ENCODE results near the gene ZNF438. TPM values are rescaled to one million over a fixed set of nuclear protein-coding genes. Genes with fewer than 3 reads are reported as not detected.
A peak's percentile ranks its signal among the peaks of the same experiment; 100 is the strongest.

ZNF438 gene
- total RNA-seq, 2 donors from 2014 or later: 10.6 to 14.5 TPM

DNA sequence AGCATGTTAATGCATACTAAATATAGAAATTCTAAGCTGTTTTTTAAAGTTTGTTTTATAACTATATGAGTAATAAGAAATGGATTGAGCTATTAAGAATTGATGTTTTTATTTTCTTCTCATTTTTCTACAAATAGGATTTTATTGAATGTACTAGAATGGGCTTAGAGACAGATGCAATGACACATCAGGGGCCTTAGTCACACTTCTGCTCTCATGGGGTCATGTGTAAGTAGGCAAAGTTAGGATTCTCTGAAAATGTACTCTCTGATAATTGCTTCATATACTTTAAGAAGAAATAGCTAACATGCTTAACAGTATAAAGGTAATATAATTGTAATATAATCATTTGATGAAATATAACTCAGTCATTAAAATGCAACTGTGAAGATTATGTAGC, 154.6 kb downstream of the ZNF438 start:
- no peak for DNase-seq (ENCODE audit: low spot score)
- Histone ChIP-seq H3K27ac (no peak overlapping the region), H3K27me3 (replicated peaks; ENCODE audit: insufficient read depth) (no peaks in the 10 kb centered on the region), H3K36me3 (no peaks in the 10 kb centered on the region), H3K9me3 (no peaks in the 10 kb centered on the region), H3K4me3 (no peak overlapping the region), H3K4me1 (ENCODE audit: control insufficient read depth in 1 of 2, low read depth in 2 of 2) (peaks cover 0 to 4% of the 10 kb centered on the region in 2 donors)
- no peak for ATAC-seq (ENCODE audit: insufficient number of reproducible peaks, low FRiP score, low read depth)
- TF ChIP-seq, protein P1, sequence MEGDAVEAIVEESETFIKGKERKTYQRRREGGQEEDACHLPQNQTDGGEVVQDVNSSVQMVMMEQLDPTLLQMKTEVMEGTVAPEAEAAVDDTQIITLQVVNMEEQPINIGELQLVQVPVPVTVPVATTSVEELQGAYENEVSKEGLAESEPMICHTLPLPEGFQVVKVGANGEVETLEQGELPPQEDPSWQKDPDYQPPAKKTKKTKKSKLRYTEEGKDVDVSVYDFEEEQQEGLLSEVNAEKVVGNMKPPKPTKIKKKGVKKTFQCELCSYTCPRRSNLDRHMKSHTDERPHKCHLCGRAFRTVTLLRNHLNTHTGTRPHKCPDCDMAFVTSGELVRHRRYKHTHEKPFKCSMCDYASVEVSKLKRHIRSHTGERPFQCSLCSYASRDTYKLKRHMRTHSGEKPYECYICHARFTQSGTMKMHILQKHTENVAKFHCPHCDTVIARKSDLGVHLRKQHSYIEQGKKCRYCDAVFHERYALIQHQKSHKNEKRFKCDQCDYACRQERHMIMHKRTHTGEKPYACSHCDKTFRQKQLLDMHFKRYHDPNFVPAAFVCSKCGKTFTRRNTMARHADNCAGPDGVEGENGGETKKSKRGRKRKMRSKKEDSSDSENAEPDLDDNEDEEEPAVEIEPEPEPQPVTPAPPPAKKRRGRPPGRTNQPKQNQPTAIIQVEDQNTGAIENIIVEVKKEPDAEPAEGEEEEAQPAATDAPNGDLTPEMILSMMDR (IDR thresholded peaks at IDR 0.05): no peak

DNA sequence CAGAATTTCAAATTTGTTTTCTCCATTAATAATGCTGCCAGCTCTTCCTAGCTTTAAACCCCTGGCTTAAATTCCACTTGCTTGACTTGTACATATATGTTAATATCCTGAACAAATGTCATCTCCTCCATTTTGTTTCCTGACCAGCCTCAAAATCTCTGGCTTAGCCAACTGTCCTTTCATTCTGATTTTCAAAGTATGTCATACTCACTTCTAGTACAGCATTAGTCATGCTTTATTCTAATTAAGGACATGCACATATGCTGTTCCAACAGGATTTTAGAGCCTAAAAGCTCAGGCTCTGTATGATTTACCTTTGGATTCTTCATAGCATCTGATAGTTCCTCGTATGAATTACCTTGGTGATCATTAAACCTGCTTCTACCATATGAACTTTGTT, 158.3 kb downstream of the ZNF438 start:
- ATAC-seq (ENCODE audit: insufficient number of reproducible peaks, low FRiP score, low read depth) (no peak), DNase-seq (ENCODE audit: low spot score) (no peak)
- H3K9me3 ChIP-seq: no peaks in the 10 kb centered on the region
- no peaks in the 10 kb centered on the region for H3K27me3 ChIP-seq (replicated peaks; ENCODE audit: insufficient read depth)
- TF ChIP-seq, protein P1 (IDR thresholded peaks at IDR 0.05): no peak
- peaks cover 0 to 13% of the 10 kb centered on the region in 2 donors for H3K4me1 ChIP-seq (ENCODE audit: control insufficient read depth in 1 of 2, low read depth in 2 of 2)
- no peak overlapping the region for H3K4me3 ChIP-seq
- no peaks in the 10 kb centered on the region for H3K36me3 ChIP-seq
- no peak overlapping the region for H3K27ac ChIP-seq

DNA sequence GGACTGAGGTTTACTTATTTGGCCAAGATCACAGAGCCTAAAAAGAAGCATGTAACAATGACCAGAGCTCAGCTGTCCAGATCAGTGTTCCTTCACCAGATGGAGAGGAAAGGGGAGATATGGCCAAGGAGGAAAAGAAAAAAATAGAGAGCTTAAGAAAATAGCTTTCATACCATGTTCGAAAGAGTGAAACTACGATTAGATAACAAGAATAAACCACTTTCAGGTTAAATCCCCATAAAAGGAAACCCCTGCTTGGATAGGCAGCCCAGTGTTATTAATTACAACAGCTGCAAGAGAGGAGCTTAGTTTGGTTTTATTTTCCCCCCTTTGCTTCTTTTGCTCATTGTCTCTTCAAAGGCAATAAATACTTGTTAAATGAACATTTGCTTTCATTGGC, 160.8 kb downstream of the ZNF438 start:
- H3K27me3 ChIP-seq (replicated peaks; ENCODE audit: insufficient read depth): no peaks in the 10 kb centered on the region
- TF ChIP-seq, protein P1 (IDR thresholded peaks at IDR 0.05): no peak
- H3K9me3 ChIP-seq: no peaks in the 10 kb centered on the region
- H3K4me1 ChIP-seq (ENCODE audit: control insufficient read depth in 1 of 2, low read depth in 2 of 2): peaks cover 0 to 13% of the 10 kb centered on the region in 2 donors
- ATAC-seq (ENCODE audit: insufficient number of reproducible peaks, low FRiP score, low read depth): no peak
- no peaks in the 10 kb centered on the region for H3K36me3 ChIP-seq
- no peak for DNase-seq (ENCODE audit: low spot score)
- H3K4me3 ChIP-seq: peak overlapping the region; percentile 20
- peak overlapping the region in 1 of 2 donors; percentile 21 for H3K27ac ChIP-seq

GRCh38 chr10:30869566-30869965, 162.1 kb downstream of the ZNF438 start:
- ATAC-seq (ENCODE audit: insufficient number of reproducible peaks, low FRiP score, low read depth): no peak
- TF ChIP-seq, protein P1 (IDR thresholded peaks at IDR 0.05): no peak

GRCh38 chr10:30868611-30869010, 163.1 kb downstream of the ZNF438 start:
- TF ChIP-seq, protein P1 (IDR thresholded peaks at IDR 0.05): no peak
- no peak for ATAC-seq (ENCODE audit: insufficient number of reproducible peaks, low FRiP score, low read depth)
- no peak for DNase-seq (ENCODE audit: low spot score)

More at GRCh38 chr10:30869566-30869965, 162.1 kb downstream of the ZNF438 start:
- Histone ChIP-seq H3K4me1 (ENCODE audit: control insufficient read depth in 1 of 2, low read depth in 2 of 2) (peaks cover 0 to 13% of the 10 kb centered on the region in 2 donors), H3K4me3 (no peak overlapping the region), H3K27me3 (replicated peaks; ENCODE audit: insufficient read depth) (no peaks in the 10 kb centered on the region), H3K36me3 (no peaks in the 10 kb centered on the region), H3K9me3 (no peaks in the 10 kb centered on the region), H3K27ac (no peak overlapping the region)
- DNase-seq (ENCODE audit: low spot score): no peak

More at GRCh38 chr10:30868611-30869010, 163.1 kb downstream of the ZNF438 start:
- Histone ChIP-seq H3K27ac (no peak overlapping the region), H3K4me3 (no peak overlapping the region), H3K9me3 (no peaks in the 10 kb centered on the region), H3K4me1 (ENCODE audit: control insufficient read depth in 1 of 2, low read depth in 2 of 2) (peaks cover 0 to 13% of the 10 kb centered on the region in 2 donors), H3K27me3 (replicated peaks; ENCODE audit: insufficient read depth) (no peaks in the 10 kb centered on the region), H3K36me3 (no peaks in the 10 kb centered on the region)
